ENCODE results near the gene TMTC1. TPM values are rescaled to one million over a fixed set of nuclear protein-coding genes. Genes with fewer than 3 reads are reported as not detected.

The TMTC1 gene
- total RNA-seq, 4 donors from 2014 or later, result 84.0 to 177 (median 105) TPM

DNA sequence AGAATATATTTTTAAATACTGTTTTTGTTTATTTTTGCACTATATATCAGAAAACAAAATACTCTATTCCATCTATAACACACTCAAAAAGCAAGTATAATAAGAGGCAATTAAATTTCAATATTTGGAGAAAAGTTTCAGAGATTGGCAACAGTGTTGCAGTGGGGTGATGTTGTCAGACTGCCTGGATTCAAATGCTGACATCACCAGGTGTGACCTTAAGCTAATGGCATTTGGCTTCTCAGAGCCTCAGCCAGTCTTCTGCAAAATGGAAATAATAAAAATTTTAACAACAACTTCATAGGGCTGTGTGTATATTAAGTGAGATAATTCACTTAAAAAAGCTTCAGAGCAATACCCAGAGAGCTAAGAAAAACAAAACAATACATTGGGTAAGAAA, 74.7 kb downstream of the TMTC1 start:
- Histone ChIP-seq H3K36me3 (peaks cover 0 to 6% (median 0%) of the 10 kb centered on the region in 4 donors), H3K27ac (replicated peaks in 1 of 4) (no peak overlapping the region), H3K4me3 (no peak overlapping the region), H3K4me1 (peaks cover 37 to 75% (median 56%) of the 10 kb centered on the region in 4 donors), H3K9me3 (no peaks in the 10 kb centered on the region), H3K27me3 (no peaks in the 10 kb centered on the region)
- no peak for DNase-seq (ENCODE audit: extremely low spot score)
- intact Hi-C loops (cut with DNase I), result no loop called here
- TF ChIP-seq EP300 (IDR thresholded peaks at IDR 0.05) (no peak), POLR2A (IDR thresholded peaks at IDR 0.05; ENCODE audit: low read depth) (no peak), POLR2AphosphoS5 (IDR thresholded peaks at IDR 0.05) (no peak), CTCF (IDR thresholded peaks at IDR 0.05) (no peak)

DNA sequence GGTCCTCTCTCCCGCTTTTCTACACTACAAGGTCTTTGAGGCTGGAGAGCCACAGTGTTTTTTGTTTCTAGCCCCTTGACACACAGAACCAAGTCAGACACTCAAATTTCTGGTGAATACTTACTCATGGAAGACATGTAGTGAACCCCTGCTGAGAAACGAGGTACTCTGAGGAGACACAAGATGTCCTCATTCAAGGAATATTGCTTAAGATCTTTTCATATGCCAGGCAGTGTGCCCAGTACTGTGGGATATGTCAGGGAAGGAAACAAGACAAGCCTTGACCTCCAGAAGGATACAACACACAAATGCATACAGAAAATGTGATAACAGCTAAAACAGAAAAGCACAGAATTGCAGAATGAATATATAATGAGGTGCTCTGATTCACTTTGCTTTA, 75.9 kb downstream of the TMTC1 start:
- no peak for DNase-seq (ENCODE audit: extremely low spot score)
- Histone ChIP-seq H3K36me3 (peaks cover 0 to 6% (median 0%) of the 10 kb centered on the region in 4 donors), H3K27ac (replicated peaks in 1 of 4) (no peak overlapping the region), H3K4me1 (peaks cover 36 to 64% (median 49%) of the 10 kb centered on the region in 4 donors), H3K4me3 (no peak overlapping the region), H3K9me3 (no peaks in the 10 kb centered on the region), H3K27me3 (no peaks in the 10 kb centered on the region)
- TF ChIP-seq CTCF (IDR thresholded peaks at IDR 0.05) (no peak), POLR2A (IDR thresholded peaks at IDR 0.05; ENCODE audit: low read depth) (no peak), POLR2AphosphoS5 (IDR thresholded peaks at IDR 0.05) (no peak), EP300 (IDR thresholded peaks at IDR 0.05) (no peak)
- intact Hi-C loops (cut with DNase I), result no loop called here
- WGBS, result 87% methylated on average over 2 of the region's 2 CpGs

GRCh38 chr12:29706311-29706710, 77.4 kb downstream of the TMTC1 start:
- Histone ChIP-seq H3K9me3 (no peaks in the 10 kb centered on the region), H3K27me3 (no peaks in the 10 kb centered on the region), H3K36me3 (peaks cover 0 to 10% (median 0%) of the 10 kb centered on the region in 4 donors), H3K4me3 (no peak overlapping the region), H3K27ac (replicated peaks in 1 of 4) (no peak overlapping the region), H3K4me1 (peaks cover 31 to 55% (median 43%) of the 10 kb centered on the region in 4 donors)
- TF ChIP-seq EP300 (IDR thresholded peaks at IDR 0.05), result no peak
- no peak for TF ChIP-seq CTCF (IDR thresholded peaks at IDR 0.05)
- no peak for TF ChIP-seq POLR2AphosphoS5 (IDR thresholded peaks at IDR 0.05)
- no peak for TF ChIP-seq POLR2A (IDR thresholded peaks at IDR 0.05; ENCODE audit: low read depth)
- intact Hi-C loops (cut with DNase I), result no loop called here
- no peak for DNase-seq (ENCODE audit: extremely low spot score)
- 73% methylated on average over 2 of the region's 2 CpGs for WGBS

GRCh38 chr12:29703528-29703927, 80.2 kb downstream of the TMTC1 start:
- WGBS, result 94% methylated on average over 2 of the region's 2 CpGs
- no peaks in the 10 kb centered on the region for H3K9me3 ChIP-seq
- no peak for DNase-seq (ENCODE audit: extremely low spot score)
- H3K4me1 ChIP-seq, result peaks cover 14 to 40% (median 30%) of the 10 kb centered on the region in 4 donors
- H3K27me3 ChIP-seq, result no peaks in the 10 kb centered on the region
- TF ChIP-seq POLR2AphosphoS5 (IDR thresholded peaks at IDR 0.05), result no peak
- no peak for TF ChIP-seq CTCF (IDR thresholded peaks at IDR 0.05)
- no peak for TF ChIP-seq EP300 (IDR thresholded peaks at IDR 0.05)
- no peak for TF ChIP-seq POLR2A (IDR thresholded peaks at IDR 0.05; ENCODE audit: low read depth)
- H3K4me3 ChIP-seq, result no peak overlapping the region
- H3K27ac ChIP-seq (replicated peaks in 1 of 4), result no peak overlapping the region
- H3K36me3 ChIP-seq, result peaks cover 0 to 10% (median 0%) of the 10 kb centered on the region in 4 donors
- intact Hi-C loops (cut with DNase I), result no loop called here

GRCh38 chr12:29702972-29703371, 80.8 kb downstream of the TMTC1 start:
- intact Hi-C loops (cut with DNase I), result no loop called here
- WGBS, result 94% methylated on average over 7 of the region's 7 CpGs
- Histone ChIP-seq H3K27ac (replicated peaks in 1 of 4) (no peak overlapping the region), H3K4me3 (no peak overlapping the region), H3K27me3 (no peaks in the 10 kb centered on the region), H3K4me1 (peaks cover 14 to 35% (median 27%) of the 10 kb centered on the region in 4 donors), H3K36me3 (peaks cover 0 to 10% (median 0%) of the 10 kb centered on the region in 4 donors), H3K9me3 (no peaks in the 10 kb centered on the region)
- TF ChIP-seq POLR2A (IDR thresholded peaks at IDR 0.05; ENCODE audit: low read depth) (no peak), EP300 (IDR thresholded peaks at IDR 0.05) (no peak), CTCF (IDR thresholded peaks at IDR 0.05) (no peak), POLR2AphosphoS5 (IDR thresholded peaks at IDR 0.05) (no peak)
- no peak for DNase-seq (ENCODE audit: extremely low spot score)
